NCI-H146 treated with DMSO at 0.1 percent for 48 hours (cell line): Measurements from ENCODE around the gene DUSP9.

Source experiments
- DNase-seq: peaks from one replicate; lab custom pipeline; 2025; ENCODE audit not compliant: unreplicated experiment; lab: John Stamatoyannopoulos, UW

The DUSP9 gene

GRCh38 chrX:153647461-153648357, 706 bp downstream of the DUSP9 start:
- DNase-seq = no peak

- DNase-seq = no peak
Measured at GRCh38 chrX:153648358-153649177, 1.6 kb downstream of the DUSP9 start.

- DNase-seq = peak; percentile 33
Measured at GRCh38 chrX:153649178-153649914, 2.3 kb downstream of the DUSP9 start.

- DNase-seq = no peak
Measured at GRCh38 chrX:153649915-153650782, 3.1 kb downstream of the DUSP9 start.

- DNase-seq = no peak
Measured at GRCh38 chrX:153650959-153651358, 4.0 kb downstream of the DUSP9 start.

- no peak for DNase-seq
Measured at GRCh38 chrX:153651540-153652079, 4.6 kb downstream of the DUSP9 start.

- DNase-seq = no peak
Measured at GRCh38 chrX:153653556-153653955, 6.6 kb downstream of the DUSP9 start.

- no peak for DNase-seq
Measured at GRCh38 chrX:153657161-153657560, 10.2 kb downstream of the DUSP9 start.

- DNase-seq = no peak
Measured at GRCh38 chrX:153659268-153659667, 12.3 kb downstream of the DUSP9 start.

GRCh38 chrX:153662266-153662665, 15.3 kb downstream of the DUSP9 start:
- no peak for DNase-seq

GRCh38 chrX:153665726-153666306, 18.8 kb downstream of the DUSP9 start:
- no peak for DNase-seq

GRCh38 chrX:153667281-153667955, 20.4 kb downstream of the DUSP9 start:
- DNase-seq = no peak

- DNase-seq = peak; percentile 47
Measured at GRCh38 chrX:153667956-153668396, 21.0 kb downstream of the DUSP9 start.

- DNase-seq = no peak
Measured at GRCh38 chrX:153668423-153669173, 21.6 kb downstream of the DUSP9 start.

- DNase-seq = no peak
Measured at GRCh38 chrX:153669174-153669890, 22.3 kb downstream of the DUSP9 start.

GRCh38 chrX:153669901-153670731, 23.1 kb downstream of the DUSP9 start:
- DNase-seq = no peak
